Neutrophil (primary cell): ENCODE measurements around the gene NDUFA11.

Experiments
- H3K27ac ChIP-seq: fragments of 200-600 bp; sonication (generic); 2 replicates; pipeline ENCODE4 v1.5.1; 2016; ENCODE audit warnings: mild to moderate bottlenecking, moderate library complexity
- H3K27me3 ChIP-seq: fragments of 200-600 bp; sonication (generic); 2 replicates; pipeline ENCODE4 v1.6.0; 2016; ENCODE audit warnings: mild to moderate bottlenecking
- H3K36me3 ChIP-seq: fragments of 200-600 bp; sonication (generic); 2 replicates; pipeline ENCODE4 v1.5.1; 2017
- H3K4me1 ChIP-seq, 2 experiments: fragments of 200-600 bp in 1 of 2; sonication (generic) in 1 of 2; 1 replicate in 1 of 2; 2 replicates in 1 of 2; pipeline versions ENCODE4 v1.5.1 to v1.6.1; 2013 to 2016; ENCODE audit warnings: low read depth in 1 of 2, low read length in 1 of 2, mild to moderate bottlenecking in 1 of 2, moderate library complexity in 1 of 2; ENCODE audit not compliant: control insufficient read depth in 1 of 2, insufficient read depth in 1 of 2
- H3K4me3 ChIP-seq, 2 experiments: fragments of 200-600 bp in 1 of 2; sonication (generic) in 1 of 2; 1 replicate in 1 of 2; 2 replicates in 1 of 2; pipeline ENCODE4 v1.5.1; 2013 to 2016; ENCODE audit warnings: low read depth in 1 of 2, low read length in 1 of 2, mild to moderate bottlenecking in 1 of 2, moderate library complexity in 1 of 2
- H3K9me3 ChIP-seq: fragments of 200-600 bp; sonication (generic); 2 replicates; pipeline ENCODE4 v1.5.1; 2016
- CTCF ChIP-seq: fragments of 200-600 bp; sonication (generic); IDR thresholded peaks from 2 replicates; pipeline ENCODE4 v1.5.1; 2016; ENCODE audit warnings: antibody characterized with exemption

The NDUFA11 gene

GRCh38 chr19:5941673-5942072 lies 38.1 kb upstream of the NDUFA11 start:
- H3K27ac ChIP-seq, result no peak overlapping the region
- no peak overlapping the region for H3K4me3 ChIP-seq
- peaks cover 57% of the 10 kb centered on the region for H3K36me3 ChIP-seq
- peaks cover 3 to 4% of the 10 kb centered on the region in 2 experiments for H3K4me1 ChIP-seq
- TF ChIP-seq CTCF, result no peak
- no peaks in the 10 kb centered on the region for H3K9me3 ChIP-seq
- H3K27me3 ChIP-seq, result no peaks in the 10 kb centered on the region

GRCh38 chr19:5940260-5941208 lies 36.9 kb upstream of the NDUFA11 start:
- Histone ChIP-seq H3K4me1 (no peaks in the 10 kb centered on the region), H3K36me3 (peaks cover 68% of the 10 kb centered on the region), H3K4me3 (no peak overlapping the region), H3K9me3 (no peaks in the 10 kb centered on the region), H3K27ac (no peak overlapping the region), H3K27me3 (no peaks in the 10 kb centered on the region)
- TF ChIP-seq CTCF, result no peak

GRCh38 chr19:5937550-5937949 lies 34.0 kb upstream of the NDUFA11 start:
- Histone ChIP-seq H3K4me1 (no peaks in the 10 kb centered on the region), H3K9me3 (no peaks in the 10 kb centered on the region), H3K4me3 (no peak overlapping the region), H3K27ac (no peak overlapping the region), H3K36me3 (peaks cover 85% of the 10 kb centered on the region), H3K27me3 (no peaks in the 10 kb centered on the region)
- TF ChIP-seq CTCF, result no peak

DNA sequence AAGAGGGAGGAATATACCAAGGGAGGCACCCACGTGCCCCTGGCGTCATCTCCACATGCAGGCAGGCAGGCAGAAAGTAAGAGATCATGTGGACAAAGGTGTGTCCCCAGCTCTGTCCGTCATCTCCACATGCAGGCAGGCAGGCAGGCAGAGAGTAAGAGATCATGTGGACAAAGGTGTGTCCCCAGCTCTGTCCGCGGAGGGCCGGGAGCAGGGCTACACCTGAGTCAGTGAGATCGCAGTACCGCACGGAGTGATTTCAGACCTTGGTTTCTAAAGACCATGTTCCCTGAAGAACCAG lies 32.7 kb upstream of the NDUFA11 start:
- H3K27ac ChIP-seq, result no peak overlapping the region

GRCh38 chr19:5935473-5936291 lies 32.1 kb upstream of the NDUFA11 start:
- Histone ChIP-seq H3K4me3 (no peak overlapping the region), H3K36me3 (peaks cover 93% of the 10 kb centered on the region), H3K27ac (no peak overlapping the region), H3K27me3 (no peaks in the 10 kb centered on the region), H3K9me3 (no peaks in the 10 kb centered on the region), H3K4me1 (no peaks in the 10 kb centered on the region)
- no peak for TF ChIP-seq CTCF

More for the DNA sequence above, 32.7 kb upstream of the NDUFA11 start:
- Histone ChIP-seq H3K4me1 (no peaks in the 10 kb centered on the region), H3K36me3 (peaks cover 93% of the 10 kb centered on the region), H3K9me3 (no peaks in the 10 kb centered on the region), H3K27me3 (no peaks in the 10 kb centered on the region), H3K4me3 (no peak overlapping the region)
- TF ChIP-seq CTCF, result no peak
